GM23338 (cell line): ENCODE data around the gene CMYA5. TPM values are rescaled to one million over a fixed set of nuclear protein-coding genes. Genes with fewer than 3 reads are reported as not detected.

ENCODE experiments used
- ATAC-seq: fragments of 200-7000 bp; cut with Tn5 transposase; 3 replicates; pipeline ENCODE4 v1.9.1; 2020
- DNase-seq: peaks from one replicate; pipeline ENCODE4 v3.0.0-alpha.2; 2015; ENCODE audit warnings: low spot score
- H2AFZ ChIP-seq: fragments of 200-600 bp; sonication (generic); 2 replicates; pipeline ENCODE4 v1.8.0; 2016; ENCODE audit warnings: antibody characterized with exemption, mild to moderate bottlenecking, moderate library complexity
- H3F3A ChIP-seq: fragments of 200-600 bp; sonication (generic); replicated peaks from 2 replicates; pipeline ENCODE4 v1.8.0; 2017; ENCODE audit warnings: antibody characterized with exemption, mixed run types, low read depth
- H3K27ac ChIP-seq: fragments of 200-600 bp; sonication (generic); 2 replicates; pipeline ENCODE4 v1.6.1; 2016; ENCODE audit warnings: low read depth
- H3K27me3 ChIP-seq: fragments of 200-600 bp; sonication (generic); 2 replicates; pipeline ENCODE4 v1.8.0; 2016; ENCODE audit warnings: mild to moderate bottlenecking, mixed run types, moderate library complexity; ENCODE audit not compliant: insufficient read depth
- H3K36me3 ChIP-seq: fragments of 200-600 bp; sonication (generic); 2 replicates; pipeline ENCODE4 v1.8.0; 2016; ENCODE audit warnings: mild to moderate bottlenecking; ENCODE audit not compliant: insufficient read depth
- H3K4me1 ChIP-seq: fragments of 200-600 bp; sonication (generic); 2 replicates; pipeline ENCODE4 v1.8.0; 2016; ENCODE audit warnings: mild to moderate bottlenecking, moderate library complexity; ENCODE audit not compliant: insufficient read depth
- H3K4me2 ChIP-seq: fragments of 200-600 bp; sonication (generic); 2 replicates; pipeline ENCODE4 v1.7.1; 2017; ENCODE audit warnings: mixed run types
- H3K4me3 ChIP-seq: fragments of 200-600 bp; sonication (generic); 2 replicates; pipeline ENCODE4 v1.6.1; 2016; ENCODE audit warnings: mixed run types
- H3K79me2 ChIP-seq: fragments of 200-600 bp; sonication (generic); replicated peaks from 2 replicates; pipeline ENCODE4 v1.8.0; 2017; ENCODE audit warnings: mild to moderate bottlenecking; ENCODE audit not compliant: insufficient read depth
- H3K9me2 ChIP-seq: fragments of 200-600 bp; sonication (generic); 2 replicates; pipeline ENCODE4 v1.8.0; 2017; ENCODE audit not compliant: insufficient read depth
- H4K20me1 ChIP-seq: fragments of 200-600 bp; sonication (generic); replicated peaks from 2 replicates; pipeline ENCODE4 v1.8.0; 2017; ENCODE audit warnings: mild to moderate bottlenecking; ENCODE audit not compliant: insufficient read depth
- H3K27ac Mint-ChIP-seq: 2 replicates; pipeline ENCODE4 v1.8.0; 2020; ENCODE audit warnings: inconsistent platforms, mild to moderate bottlenecking, moderate library complexity, mixed read lengths
- H3K27me3 Mint-ChIP-seq: 3 replicates; pipeline ENCODE4 v1.8.0; 2022; ENCODE audit warnings: low read depth, mild to moderate bottlenecking, moderate library complexity, mixed read lengths, inconsistent platforms; ENCODE audit not compliant: insufficient read depth, poor library complexity
- H3K36me3 Mint-ChIP-seq: 3 replicates; pipeline ENCODE4 v1.8.0; 2021; ENCODE audit warnings: low read depth, mild to moderate bottlenecking, inconsistent platforms, moderate library complexity, mixed read lengths
- H3K4me1 Mint-ChIP-seq: 3 replicates; pipeline ENCODE4 v1.8.0; 2020; ENCODE audit warnings: mild to moderate bottlenecking, inconsistent platforms, mixed read lengths
- H3K4me3 Mint-ChIP-seq: 3 replicates; pipeline ENCODE4 v1.8.0; 2021; ENCODE audit warnings: moderate library complexity, mild to moderate bottlenecking, inconsistent platforms, mixed read lengths
- H3K9me3 Mint-ChIP-seq: 3 replicates; pipeline ENCODE4 v1.8.0; 2020; ENCODE audit warnings: moderate library complexity, mild to moderate bottlenecking, inconsistent platforms, mixed read lengths
- CREB1 ChIP-seq: fragments of 250-450 bp; sonication (Bioruptor Pico); IDR thresholded peaks from 2 replicates; pipeline ENCODE4 v1.5.0; 2020; ENCODE audit warnings: low read depth, mild to moderate bottlenecking, moderate library complexity
- EZH2 ChIP-seq: fragments of 200-600 bp; sonication (generic); IDR thresholded peaks from one replicate; pipeline ENCODE4 v1.8.0; 2017; ENCODE audit warnings: antibody characterized with exemption, mild to moderate bottlenecking, low read depth; ENCODE audit not compliant: unreplicated experiment
- EZH2phosphoT487 ChIP-seq: fragments of 200-600 bp; sonication (generic); IDR thresholded peaks from one replicate; pipeline ENCODE4 v1.8.1; 2018; ENCODE audit warnings: antibody characterized with exemption; ENCODE audit not compliant: unreplicated experiment
- JUNB ChIP-seq: IDR thresholded peaks from one replicate; pipeline ENCODE4 v1.6.1; 2016; ENCODE audit warnings: antibody characterized with exemption; ENCODE audit not compliant: unreplicated experiment
- NANOG ChIP-seq: IDR thresholded peaks from 2 replicates; pipeline ENCODE4 v1.6.1; 2016; ENCODE audit warnings: antibody characterized with exemption, borderline replicate concordance
- POLR2AphosphoS5 ChIP-seq: IDR thresholded peaks from 2 replicates; pipeline ENCODE4 v1.6.1; 2016; ENCODE audit warnings: antibody characterized with exemption, low read depth
- STAT1 ChIP-seq: IDR thresholded peaks from one replicate; pipeline ENCODE4 v1.6.1; 2016; ENCODE audit warnings: antibody characterized with exemption; ENCODE audit not compliant: unreplicated experiment
- ZNF114 ChIP-seq: fragments of 250-450 bp; sonication (Bioruptor Pico); IDR thresholded peaks from 2 replicates; pipeline ENCODE4 v1.5.0; 2020; ENCODE audit warnings: mild to moderate bottlenecking, moderate library complexity
- ZNF331 ChIP-seq: fragments of 250-450 bp; sonication (Bioruptor Pico); IDR thresholded peaks from 2 replicates; pipeline ENCODE4 v1.5.0; 2020; ENCODE audit warnings: low read depth, mild to moderate bottlenecking, moderate library complexity
- polyA plus RNA-seq: library from polyadenylated mRNA; unstranded; fragments of >200 nt; fragmentation: Nextera tagmentation; extraction: Ambion mirVana; gene quantifications from 2 replicates; pipeline ENCODE4 v1.2.1, GENCODE V29; 2016
- total RNA-seq: library from RNA; depleted of rRNA; stranded (reverse); fragments of >200 nt; shearing (Covaris generic); gene quantifications from 2 replicates; pipeline ENCODE4 v1.2.3, GENCODE V29; 2014
- TF ChIP-seq, protein P1 (sequence below), 2 experiments: fragments of 200-600 bp in 1 of 2; sonication (generic) in 1 of 2; conservative IDR thresholded peaks; 2 replicates each; pipeline versions ENCODE4 v1.5.1 to v1.6.1; 2016 to 2017; ENCODE audit warnings: antibody characterized with exemption in 2 of 2, low read depth in 2 of 2, mild to moderate bottlenecking in 2 of 2, moderate library complexity in 1 of 2
- TF ChIP-seq, protein P2 (sequence below): IDR thresholded peaks from 2 replicates; pipeline ENCODE4 v1.6.1; 2016; ENCODE audit warnings: antibody characterized with exemption
- TF ChIP-seq, protein P3 (sequence below): fragments of 250-450 bp; sonication (Bioruptor Pico); IDR thresholded peaks from 2 replicates; pipeline ENCODE4 v1.5.0; 2020; ENCODE audit warnings: mild to moderate bottlenecking, moderate library complexity
- TF ChIP-seq, protein P4 (sequence below): IDR thresholded peaks from one replicate; pipeline ENCODE4 v1.6.1; 2018; ENCODE audit warnings: antibody characterized with exemption; ENCODE audit not compliant: unreplicated experiment

Gene CMYA5
- total and polyA plus RNA-seq, 2 experiments from 2014 or later: 0.45 to 0.49 TPM

DNA sequence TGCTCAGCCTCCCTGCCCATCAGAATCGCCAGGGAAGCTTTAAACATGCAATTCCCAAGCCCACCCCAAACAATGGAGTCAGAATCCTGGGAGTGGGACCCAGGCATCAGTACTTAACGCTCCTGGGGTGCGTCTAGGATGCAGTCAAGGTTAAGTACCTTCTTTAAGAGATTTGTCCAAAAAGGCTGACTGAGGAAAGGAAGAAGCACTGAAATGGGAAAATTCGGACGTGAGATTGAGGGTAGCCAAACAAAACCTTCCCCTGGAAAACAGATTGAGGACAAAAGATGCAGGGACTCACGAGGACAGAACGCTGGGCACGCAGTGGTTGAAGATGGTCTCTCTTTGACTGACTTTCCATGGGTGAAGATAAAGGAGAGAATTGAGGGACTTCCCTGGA lies 157.9 kb downstream of the CMYA5 start:
- no peaks in the 10 kb centered on the region for H3K36me3 Mint-ChIP-seq
- Histone ChIP-seq H3K4me3 (no peak overlapping the region), H3K79me2 (no peaks in the 10 kb centered on the region), H3F3A (no peaks in the 10 kb centered on the region), H3K36me3 (no peaks in the 10 kb centered on the region), H4K20me1 (no peaks in the 10 kb centered on the region), H3K4me2 (no peak overlapping the region), H3K27me3 (no peaks in the 10 kb centered on the region), H3K27ac (no peak overlapping the region), H2AFZ (peak overlapping the region; percentile 81), H3K4me1 (no peaks in the 10 kb centered on the region), H3K9me2 (0 out of 2 replicates have a peak, but pooled peaks cover 7% of the 10 kb centered on the region)
- no peaks in the 10 kb centered on the region for H3K9me3 Mint-ChIP-seq
- DNase-seq: no peak
- H3K4me1 Mint-ChIP-seq: no peaks in the 10 kb centered on the region
- no peak overlapping the region for H3K4me3 Mint-ChIP-seq
- ATAC-seq: no peak
- peaks cover 5% of the 10 kb centered on the region for H3K27me3 Mint-ChIP-seq
- no peak for TF ChIP-seq POLR2AphosphoS5
- no peak for TF ChIP-seq STAT1
- TF ChIP-seq, protein P1, sequence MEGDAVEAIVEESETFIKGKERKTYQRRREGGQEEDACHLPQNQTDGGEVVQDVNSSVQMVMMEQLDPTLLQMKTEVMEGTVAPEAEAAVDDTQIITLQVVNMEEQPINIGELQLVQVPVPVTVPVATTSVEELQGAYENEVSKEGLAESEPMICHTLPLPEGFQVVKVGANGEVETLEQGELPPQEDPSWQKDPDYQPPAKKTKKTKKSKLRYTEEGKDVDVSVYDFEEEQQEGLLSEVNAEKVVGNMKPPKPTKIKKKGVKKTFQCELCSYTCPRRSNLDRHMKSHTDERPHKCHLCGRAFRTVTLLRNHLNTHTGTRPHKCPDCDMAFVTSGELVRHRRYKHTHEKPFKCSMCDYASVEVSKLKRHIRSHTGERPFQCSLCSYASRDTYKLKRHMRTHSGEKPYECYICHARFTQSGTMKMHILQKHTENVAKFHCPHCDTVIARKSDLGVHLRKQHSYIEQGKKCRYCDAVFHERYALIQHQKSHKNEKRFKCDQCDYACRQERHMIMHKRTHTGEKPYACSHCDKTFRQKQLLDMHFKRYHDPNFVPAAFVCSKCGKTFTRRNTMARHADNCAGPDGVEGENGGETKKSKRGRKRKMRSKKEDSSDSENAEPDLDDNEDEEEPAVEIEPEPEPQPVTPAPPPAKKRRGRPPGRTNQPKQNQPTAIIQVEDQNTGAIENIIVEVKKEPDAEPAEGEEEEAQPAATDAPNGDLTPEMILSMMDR (conservative IDR thresholded peaks at IDR 0.05; ENCODE audit: low read depth in 2 of 2): no peak
- TF ChIP-seq, protein P2, sequence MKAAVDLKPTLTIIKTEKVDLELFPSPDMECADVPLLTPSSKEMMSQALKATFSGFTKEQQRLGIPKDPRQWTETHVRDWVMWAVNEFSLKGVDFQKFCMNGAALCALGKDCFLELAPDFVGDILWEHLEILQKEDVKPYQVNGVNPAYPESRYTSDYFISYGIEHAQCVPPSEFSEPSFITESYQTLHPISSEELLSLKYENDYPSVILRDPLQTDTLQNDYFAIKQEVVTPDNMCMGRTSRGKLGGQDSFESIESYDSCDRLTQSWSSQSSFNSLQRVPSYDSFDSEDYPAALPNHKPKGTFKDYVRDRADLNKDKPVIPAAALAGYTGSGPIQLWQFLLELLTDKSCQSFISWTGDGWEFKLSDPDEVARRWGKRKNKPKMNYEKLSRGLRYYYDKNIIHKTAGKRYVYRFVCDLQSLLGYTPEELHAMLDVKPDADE: no peak
- TF ChIP-seq, protein P3, sequence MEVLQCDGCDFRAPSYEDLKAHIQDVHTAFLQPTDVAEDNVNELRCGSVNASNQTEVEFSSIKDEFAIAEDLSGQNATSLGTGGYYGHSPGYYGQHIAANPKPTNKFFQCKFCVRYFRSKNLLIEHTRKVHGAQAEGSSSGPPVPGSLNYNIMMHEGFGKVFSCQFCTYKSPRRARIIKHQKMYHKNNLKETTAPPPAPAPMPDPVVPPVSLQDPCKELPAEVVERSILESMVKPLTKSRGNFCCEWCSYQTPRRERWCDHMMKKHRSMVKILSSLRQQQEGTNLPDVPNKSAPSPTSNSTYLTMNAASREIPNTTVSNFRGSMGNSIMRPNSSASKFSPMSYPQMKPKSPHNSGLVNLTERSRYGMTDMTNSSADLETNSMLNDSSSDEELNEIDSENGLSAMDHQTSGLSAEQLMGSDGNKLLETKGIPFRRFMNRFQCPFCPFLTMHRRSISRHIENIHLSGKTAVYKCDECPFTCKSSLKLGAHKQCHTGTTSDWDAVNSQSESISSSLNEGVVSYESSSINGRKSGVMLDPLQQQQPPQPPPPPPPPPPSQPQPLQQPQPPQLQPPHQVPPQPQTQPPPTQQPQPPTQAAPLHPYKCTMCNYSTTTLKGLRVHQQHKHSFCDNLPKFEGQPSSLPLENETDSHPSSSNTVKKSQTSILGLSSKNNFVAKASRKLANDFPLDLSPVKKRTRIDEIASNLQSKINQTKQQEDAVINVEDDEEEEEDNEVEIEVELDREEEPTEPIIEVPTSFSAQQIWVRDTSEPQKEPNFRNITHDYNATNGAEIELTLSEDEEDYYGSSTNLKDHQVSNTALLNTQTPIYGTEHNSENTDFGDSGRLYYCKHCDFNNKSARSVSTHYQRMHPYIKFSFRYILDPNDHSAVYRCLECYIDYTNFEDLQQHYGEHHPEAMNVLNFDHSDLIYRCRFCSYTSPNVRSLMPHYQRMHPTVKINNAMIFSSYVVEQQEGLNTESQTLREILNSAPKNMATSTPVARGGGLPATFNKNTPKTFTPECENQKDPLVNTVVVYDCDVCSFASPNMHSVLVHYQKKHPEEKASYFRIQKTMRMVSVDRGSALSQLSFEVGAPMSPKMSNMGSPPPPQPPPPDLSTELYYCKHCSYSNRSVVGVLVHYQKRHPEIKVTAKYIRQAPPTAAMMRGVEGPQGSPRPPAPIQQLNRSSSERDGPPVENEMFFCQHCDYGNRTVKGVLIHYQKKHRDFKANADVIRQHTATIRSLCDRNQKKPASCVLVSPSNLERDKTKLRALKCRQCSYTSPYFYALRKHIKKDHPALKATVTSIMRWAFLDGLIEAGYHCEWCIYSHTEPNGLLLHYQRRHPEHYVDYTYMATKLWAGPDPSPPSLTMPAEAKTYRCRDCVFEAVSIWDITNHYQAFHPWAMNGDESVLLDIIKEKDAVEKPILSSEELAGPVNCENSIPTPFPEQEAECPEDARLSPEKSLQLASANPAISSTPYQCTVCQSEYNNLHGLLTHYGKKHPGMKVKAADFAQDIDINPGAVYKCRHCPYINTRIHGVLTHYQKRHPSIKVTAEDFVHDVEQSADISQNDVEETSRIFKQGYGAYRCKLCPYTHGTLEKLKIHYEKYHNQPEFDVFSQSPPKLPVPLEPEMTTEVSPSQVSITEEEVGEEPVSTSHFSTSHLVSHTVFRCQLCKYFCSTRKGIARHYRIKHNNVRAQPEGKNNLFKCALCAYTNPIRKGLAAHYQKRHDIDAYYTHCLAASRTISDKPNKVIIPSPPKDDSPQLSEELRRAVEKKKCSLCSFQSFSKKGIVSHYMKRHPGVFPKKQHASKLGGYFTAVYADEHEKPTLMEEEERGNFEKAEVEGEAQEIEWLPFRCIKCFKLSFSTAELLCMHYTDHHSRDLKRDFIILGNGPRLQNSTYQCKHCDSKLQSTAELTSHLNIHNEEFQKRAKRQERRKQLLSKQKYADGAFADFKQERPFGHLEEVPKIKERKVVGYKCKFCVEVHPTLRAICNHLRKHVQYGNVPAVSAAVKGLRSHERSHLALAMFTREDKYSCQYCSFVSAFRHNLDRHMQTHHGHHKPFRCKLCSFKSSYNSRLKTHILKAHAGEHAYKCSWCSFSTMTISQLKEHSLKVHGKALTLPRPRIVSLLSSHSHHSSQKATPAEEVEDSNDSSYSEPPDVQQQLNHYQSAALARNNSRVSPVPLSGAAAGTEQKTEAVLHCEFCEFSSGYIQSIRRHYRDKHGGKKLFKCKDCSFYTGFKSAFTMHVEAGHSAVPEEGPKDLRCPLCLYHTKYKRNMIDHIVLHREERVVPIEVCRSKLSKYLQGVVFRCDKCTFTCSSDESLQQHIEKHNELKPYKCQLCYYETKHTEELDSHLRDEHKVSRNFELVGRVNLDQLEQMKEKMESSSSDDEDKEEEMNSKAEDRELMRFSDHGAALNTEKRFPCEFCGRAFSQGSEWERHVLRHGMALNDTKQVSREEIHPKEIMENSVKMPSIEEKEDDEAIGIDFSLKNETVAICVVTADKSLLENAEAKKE (CRISPR knock-in tag): no peak
- TF ChIP-seq EZH2: no peak
- no peak for TF ChIP-seq NANOG
- no peak for TF ChIP-seq JUNB
- no peak for TF ChIP-seq EZH2phosphoT487
- TF ChIP-seq, protein P4, sequence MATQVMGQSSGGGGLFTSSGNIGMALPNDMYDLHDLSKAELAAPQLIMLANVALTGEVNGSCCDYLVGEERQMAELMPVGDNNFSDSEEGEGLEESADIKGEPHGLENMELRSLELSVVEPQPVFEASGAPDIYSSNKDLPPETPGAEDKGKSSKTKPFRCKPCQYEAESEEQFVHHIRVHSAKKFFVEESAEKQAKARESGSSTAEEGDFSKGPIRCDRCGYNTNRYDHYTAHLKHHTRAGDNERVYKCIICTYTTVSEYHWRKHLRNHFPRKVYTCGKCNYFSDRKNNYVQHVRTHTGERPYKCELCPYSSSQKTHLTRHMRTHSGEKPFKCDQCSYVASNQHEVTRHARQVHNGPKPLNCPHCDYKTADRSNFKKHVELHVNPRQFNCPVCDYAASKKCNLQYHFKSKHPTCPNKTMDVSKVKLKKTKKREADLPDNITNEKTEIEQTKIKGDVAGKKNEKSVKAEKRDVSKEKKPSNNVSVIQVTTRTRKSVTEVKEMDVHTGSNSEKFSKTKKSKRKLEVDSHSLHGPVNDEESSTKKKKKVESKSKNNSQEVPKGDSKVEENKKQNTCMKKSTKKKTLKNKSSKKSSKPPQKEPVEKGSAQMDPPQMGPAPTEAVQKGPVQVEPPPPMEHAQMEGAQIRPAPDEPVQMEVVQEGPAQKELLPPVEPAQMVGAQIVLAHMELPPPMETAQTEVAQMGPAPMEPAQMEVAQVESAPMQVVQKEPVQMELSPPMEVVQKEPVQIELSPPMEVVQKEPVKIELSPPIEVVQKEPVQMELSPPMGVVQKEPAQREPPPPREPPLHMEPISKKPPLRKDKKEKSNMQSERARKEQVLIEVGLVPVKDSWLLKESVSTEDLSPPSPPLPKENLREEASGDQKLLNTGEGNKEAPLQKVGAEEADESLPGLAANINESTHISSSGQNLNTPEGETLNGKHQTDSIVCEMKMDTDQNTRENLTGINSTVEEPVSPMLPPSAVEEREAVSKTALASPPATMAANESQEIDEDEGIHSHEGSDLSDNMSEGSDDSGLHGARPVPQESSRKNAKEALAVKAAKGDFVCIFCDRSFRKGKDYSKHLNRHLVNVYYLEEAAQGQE: no peak
- no peak for TF ChIP-seq CREB1 (CRISPR knock-in tag)
- no peak for TF ChIP-seq ZNF114 (CRISPR knock-in tag)
- TF ChIP-seq ZNF331 (CRISPR knock-in tag): no peak
- no peak overlapping the region for H3K27ac Mint-ChIP-seq
